ENCODE results near the gene BATF2. TPM values are rescaled to one million over a fixed set of nuclear protein-coding genes. Genes with fewer than 3 reads are reported as not detected.
A peak's percentile ranks its signal among the peaks of the same experiment; 100 is the strongest.

BATF2 gene
- total RNA-seq, 2 experiments from 2014 or later: 0.70 to 0.79 TPM

GRCh38 chr11:65045061-65045460 is 48.3 kb upstream of the BATF2 start:
- H3K9me3 ChIP-seq (ENCODE audit: low read length): no peaks in the 10 kb centered on the region
- TF ChIP-seq EZH2phosphoT487 (IDR thresholded peaks at IDR 0.05; ENCODE audit: borderline replicate concordance, low read depth, low read length) (no peak), CTCF (conservative IDR thresholded peaks at IDR 0.05; ENCODE audit: low read length) (no peak)
- no peak for DNase-seq (ENCODE audit: low spot score)
- no peak overlapping the region for H3K4me2 ChIP-seq (ENCODE audit: low read length)
- no peak overlapping the region for H3K27ac ChIP-seq (ENCODE audit: low read depth, low read length, poor library complexity, severe bottlenecking)
- no peak overlapping the region for H3K4me3 ChIP-seq (ENCODE audit: low read depth, low read length, poor library complexity, severe bottlenecking)
- CTCF ChIA-PET (ENCODE audit: unreplicated experiment): no interaction called here
- peaks cover 18% of the 10 kb centered on the region for H3K4me1 ChIP-seq (ENCODE audit: insufficient read depth, low read length, poor library complexity, severe bottlenecking)
- no peaks in the 10 kb centered on the region for H3K9me2 ChIP-seq (ENCODE audit: insufficient read depth, low read length)
- peaks cover 44% of the 10 kb centered on the region for H3K36me3 ChIP-seq (ENCODE audit: insufficient read depth, low read length)
- no peak overlapping the region for H2AFZ ChIP-seq (ENCODE audit: low read length)
- BruUV-seq (replicated peaks): no TSS peak
- H4K20me1 ChIP-seq (ENCODE audit: insufficient read depth, low read length): no peaks in the 10 kb centered on the region
- POLR2A ChIA-PET: no interaction called here
- peaks cover 23% of the 10 kb centered on the region; the same call in 1 of the 2 replicates for H3K79me2 ChIP-seq (ENCODE audit: insufficient read depth, low read depth, low read length)
- intact Hi-C loops (cut with micrococcal nuclease; ENCODE audit: unreplicated experiment): no loop called here

- POLR2A ChIA-PET: no interaction called here
- Histone ChIP-seq H3K27ac (ENCODE audit: low read depth, low read length, poor library complexity, severe bottlenecking) (no peak overlapping the region), H3K4me3 (ENCODE audit: low read depth, low read length, poor library complexity, severe bottlenecking) (no peak overlapping the region), H3K9me2 (ENCODE audit: insufficient read depth, low read length) (no peaks in the 10 kb centered on the region), H4K20me1 (ENCODE audit: insufficient read depth, low read length) (no peaks in the 10 kb centered on the region), H3K4me2 (ENCODE audit: low read length) (no peak overlapping the region), H3K79me2 (ENCODE audit: insufficient read depth, low read depth, low read length) (peaks cover 23% of the 10 kb centered on the region; the same call in 1 of the 2 replicates), H3K9me3 (ENCODE audit: low read length) (no peaks in the 10 kb centered on the region), H3K36me3 (ENCODE audit: insufficient read depth, low read length) (peaks cover 51% of the 10 kb centered on the region), H2AFZ (ENCODE audit: low read length) (no peak overlapping the region), H3K4me1 (ENCODE audit: insufficient read depth, low read length, poor library complexity, severe bottlenecking) (peaks cover 27% of the 10 kb centered on the region)
- intact Hi-C loops (cut with micrococcal nuclease; ENCODE audit: unreplicated experiment): no loop called here
- no TSS peak for BruUV-seq (replicated peaks)
- CTCF ChIA-PET (ENCODE audit: unreplicated experiment): no interaction called here
- DNase-seq (ENCODE audit: low spot score): no peak
- TF ChIP-seq EZH2phosphoT487 (IDR thresholded peaks at IDR 0.05; ENCODE audit: borderline replicate concordance, low read depth, low read length): no peak
- TF ChIP-seq CTCF (conservative IDR thresholded peaks at IDR 0.05; ENCODE audit: low read length): no peak
Measured at GRCh38 chr11:65043881-65044501, 47.2 kb upstream of the BATF2 start.

DNA sequence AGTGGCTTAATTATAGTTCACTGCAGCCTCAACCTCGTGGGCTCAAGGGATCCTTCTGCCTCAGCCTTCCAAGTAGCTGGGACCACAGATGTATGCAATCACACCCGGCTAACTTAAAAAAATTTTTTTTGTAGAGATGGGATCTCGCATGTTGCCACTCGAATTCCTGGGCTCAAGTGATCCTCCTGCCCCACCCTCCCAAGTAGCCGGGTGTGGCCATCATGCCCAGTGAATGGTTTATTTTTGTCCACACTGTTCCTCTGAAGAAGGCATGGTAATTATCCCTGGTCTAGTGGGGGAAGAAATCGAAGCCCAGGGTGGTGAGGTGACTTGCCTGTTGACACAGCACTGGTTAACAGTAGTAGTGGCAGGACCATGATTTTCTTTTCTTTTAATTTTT is 46.1 kb upstream of the BATF2 start:
- TF ChIP-seq CTCF (conservative IDR thresholded peaks at IDR 0.05; ENCODE audit: low read length) (no peak), EZH2phosphoT487 (IDR thresholded peaks at IDR 0.05; ENCODE audit: borderline replicate concordance, low read depth, low read length) (no peak)

More for the DNA sequence above, 46.1 kb upstream of the BATF2 start:
- POLR2A ChIA-PET: no interaction called here
- intact Hi-C loops (cut with micrococcal nuclease; ENCODE audit: unreplicated experiment): no loop called here
- CTCF ChIA-PET (ENCODE audit: unreplicated experiment): no interaction called here
- Histone ChIP-seq H3K4me2 (ENCODE audit: low read length) (peak overlapping the region; percentile 91), H3K4me1 (ENCODE audit: insufficient read depth, low read length, poor library complexity, severe bottlenecking) (peaks cover 36% of the 10 kb centered on the region), H3K79me2 (ENCODE audit: insufficient read depth, low read depth, low read length) (peaks cover 23% of the 10 kb centered on the region; the same call in 1 of the 2 replicates), H2AFZ (ENCODE audit: low read length) (no peak overlapping the region), H3K9me3 (ENCODE audit: low read length) (no peaks in the 10 kb centered on the region), H3K27ac (ENCODE audit: low read depth, low read length, poor library complexity, severe bottlenecking) (no peak overlapping the region), H3K9me2 (ENCODE audit: insufficient read depth, low read length) (no peaks in the 10 kb centered on the region), H3K36me3 (ENCODE audit: insufficient read depth, low read length) (peaks cover 51% of the 10 kb centered on the region), H4K20me1 (ENCODE audit: insufficient read depth, low read length) (no peaks in the 10 kb centered on the region), H3K4me3 (ENCODE audit: low read depth, low read length, poor library complexity, severe bottlenecking) (no peak overlapping the region)
- no peak for DNase-seq (ENCODE audit: low spot score)
- TSS peak; percentile 51 for BruUV-seq (replicated peaks)

Data from OCI-LY7 (cell line).